GM18517 (cell line): ENCODE results near the gene STAT4.

Source experiments
- ATAC-seq: cut with Tn5 transposase; IDR thresholded peaks from one replicate; pipeline ENCODE4 v1.9.1; 2021; ENCODE audit warnings: mild to moderate bottlenecking, moderate library complexity; ENCODE audit not compliant: unreplicated experiment

STAT4 gene

DNA sequence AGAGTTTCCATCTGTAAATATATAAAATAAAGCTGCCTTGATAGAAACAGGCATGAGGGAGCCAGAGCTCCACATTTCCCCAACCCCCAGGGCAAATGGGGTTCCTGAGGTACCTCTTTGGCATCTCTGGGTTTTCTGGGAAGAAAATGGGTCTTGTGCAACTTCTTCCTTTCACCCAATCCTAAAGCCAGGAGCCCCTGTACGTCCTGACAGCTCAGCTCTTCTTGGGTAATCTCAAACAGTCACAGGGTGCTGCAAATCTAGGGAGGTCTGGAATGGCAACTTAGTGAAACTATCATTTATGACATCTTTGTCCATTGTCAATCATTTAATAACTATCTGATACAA, 100.2 kb downstream of the STAT4 start:
- no peak for ATAC-seq

GRCh38 chr2:191049728-191050639, 100.8 kb downstream of the STAT4 start:
- ATAC-seq: peak; percentile 63

DNA sequence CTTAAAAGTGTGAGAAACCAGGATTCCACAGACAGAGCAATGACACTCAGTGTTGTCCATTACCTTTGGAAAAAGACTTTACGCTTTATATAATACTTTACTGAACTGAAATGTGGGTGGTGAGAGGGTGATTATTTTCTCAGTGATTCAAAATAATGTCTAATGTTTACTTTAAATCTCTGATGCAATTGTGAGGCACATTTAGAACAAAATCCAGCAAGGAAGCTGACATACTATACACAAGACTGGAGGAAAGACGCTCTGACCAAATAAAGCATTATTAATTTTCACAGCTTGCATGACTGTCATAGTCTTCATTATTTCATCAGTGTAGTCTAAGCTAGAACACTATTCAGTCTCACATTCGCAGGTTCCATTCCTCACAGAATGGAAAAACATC, 102.7 kb downstream of the STAT4 start:
- ATAC-seq: no peak

DNA sequence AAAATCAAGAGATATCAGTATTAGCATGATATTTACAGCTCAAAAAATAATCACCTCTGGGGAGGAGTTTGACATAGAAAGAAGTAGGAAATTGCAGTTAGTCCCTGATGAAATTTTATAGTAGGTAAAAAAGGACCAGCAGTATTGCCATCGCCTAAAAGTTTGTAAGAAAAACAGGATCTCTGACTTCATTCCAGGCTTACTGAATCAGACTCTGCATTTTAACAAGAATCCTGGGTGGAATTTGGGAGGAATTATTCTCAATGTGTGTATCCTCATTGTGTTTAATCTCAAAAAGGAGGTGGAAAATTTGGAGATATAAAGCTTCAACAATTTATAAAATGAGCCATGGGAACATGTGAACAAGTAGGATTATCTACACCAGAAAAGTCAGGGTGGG, 105.7 kb downstream of the STAT4 start:
- ATAC-seq: no peak

DNA sequence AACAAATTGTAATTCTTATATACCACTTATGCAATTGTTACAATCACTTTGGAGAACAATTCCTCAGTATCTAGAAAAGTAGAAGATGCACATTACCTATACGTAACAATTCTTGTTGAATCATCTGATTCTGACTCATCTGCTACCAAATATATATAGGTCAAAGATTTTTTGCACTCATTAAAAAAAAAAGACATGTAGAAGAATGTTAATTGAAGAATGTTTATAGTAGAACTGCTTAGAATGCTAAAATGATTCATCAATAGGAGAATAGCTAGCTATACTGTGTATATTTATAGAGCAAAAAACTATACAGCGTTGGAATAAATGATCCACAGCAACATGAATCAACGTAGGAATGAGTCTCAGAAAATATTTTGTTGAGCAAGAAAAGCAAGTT, 107.4 kb downstream of the STAT4 start:
- ATAC-seq: no peak

GRCh38 chr2:191041418-191042161, 109.2 kb downstream of the STAT4 start:
- ATAC-seq: no peak

- ATAC-seq: no peak
These were observed 111.2 kb downstream of the STAT4 start for GRCh38 chr2:191039616-191040015.

- no peak for ATAC-seq
These were observed 112.1 kb downstream of the STAT4 start for GRCh38 chr2:191038741-191039140.

- no peak for ATAC-seq
These were observed 112.5 kb downstream of the STAT4 start for GRCh38 chr2:191038241-191038725.

GRCh38 chr2:191037351-191037750, 113.4 kb downstream of the STAT4 start:
- no peak for ATAC-seq

GRCh38 chr2:191036363-191036762, 114.4 kb downstream of the STAT4 start:
- no peak for ATAC-seq

DNA sequence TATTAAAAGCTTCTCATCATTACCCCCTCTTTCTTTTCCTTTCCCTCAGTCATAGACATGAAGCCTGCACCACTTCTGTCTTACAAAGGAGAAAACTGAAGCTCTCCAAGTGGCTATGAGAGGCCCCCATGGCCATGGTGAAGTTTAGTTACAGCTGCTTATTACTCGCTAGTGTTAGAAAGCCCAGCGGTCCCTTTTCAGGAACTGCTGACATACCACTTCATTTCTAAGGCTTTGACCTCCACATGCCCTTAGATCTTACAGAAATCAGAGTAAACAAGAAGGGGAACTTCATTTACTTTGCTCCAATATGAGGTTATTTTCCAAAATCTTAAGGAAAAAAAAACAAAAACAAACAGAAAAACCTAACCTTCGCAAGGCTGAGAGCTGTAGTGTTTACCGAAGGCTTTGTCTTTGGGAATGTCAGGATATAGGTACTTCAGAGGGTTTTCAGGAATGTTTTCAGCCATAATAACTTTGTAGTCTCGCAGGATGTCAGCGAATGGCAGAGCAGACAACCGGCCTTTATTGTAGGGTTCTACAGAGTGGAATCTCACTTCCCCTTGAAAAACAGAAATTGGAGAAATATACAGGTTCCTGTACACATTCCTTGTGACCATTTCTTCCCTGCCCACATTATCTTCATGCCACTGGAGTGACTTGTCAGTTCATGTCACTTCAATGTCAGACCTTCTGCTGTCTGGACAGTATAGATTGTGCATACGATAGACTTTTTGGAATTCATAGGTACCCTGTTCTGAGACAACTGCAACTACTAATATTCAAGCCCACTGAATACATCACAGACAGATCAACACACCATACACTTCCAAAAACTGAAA, 118.0 kb downstream of the STAT4 start:
- ATAC-seq: no peak

- no peak for ATAC-seq
These were observed 119.5 kb downstream of the STAT4 start for GRCh38 chr2:191031256-191031655.

- ATAC-seq: peak; percentile 96
These were observed 120.2 kb downstream of the STAT4 start for GRCh38 chr2:191030521-191031154.

- ATAC-seq: no peak
These were observed 121.4 kb downstream of the STAT4 start for GRCh38 chr2:191029280-191029950.

GRCh38 chr2:191026377-191026776, 124.4 kb downstream of the STAT4 start:
- no peak for ATAC-seq

- ATAC-seq: no peak
These were observed 125.7 kb downstream of the STAT4 start for GRCh38 chr2:191025135-191025534.

DNA sequence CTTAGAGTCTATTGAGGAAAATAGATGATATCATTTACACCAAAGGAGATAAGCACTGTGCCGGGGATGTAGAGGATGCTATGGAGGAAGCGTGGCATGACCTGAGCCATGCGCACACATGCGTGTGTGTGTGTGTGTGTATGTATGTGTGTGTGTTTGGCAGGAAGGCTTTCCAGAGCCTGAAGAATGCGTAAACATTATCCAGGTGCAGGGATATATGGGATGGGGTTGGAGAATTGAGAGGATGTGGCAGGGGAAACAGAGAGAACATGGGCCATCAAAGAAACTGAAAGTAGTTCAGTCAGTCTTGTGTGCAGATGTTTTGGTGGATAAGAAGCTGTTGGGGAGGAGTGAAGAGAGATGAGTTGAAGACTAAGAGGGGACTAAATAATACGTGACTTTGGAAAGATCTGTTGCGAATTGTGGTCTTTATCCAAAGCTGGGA, 127.5 kb downstream of the STAT4 start:
- ATAC-seq: no peak

- ATAC-seq: peak; percentile 14
These were observed 129.9 kb downstream of the STAT4 start for GRCh38 chr2:191020742-191021381.
